HepG2 (cell line): ENCODE measurements around the gene RARG. TPM values are rescaled to one million over a fixed set of nuclear protein-coding genes. Genes with fewer than 3 reads are reported as not detected.
A peak's percentile ranks its signal among the peaks of the same experiment; 100 is the strongest.

ENCODE experiments used
- FOXO4 ChIP-seq: sonication (generic); formaldehyde crosslinking; conservative IDR thresholded peaks from 2 replicates; pipeline ENCODE4 v1.8.1; 2023; ENCODE audit warnings: missing genetic modification reagents
- IKZF5 ChIP-seq: IDR thresholded peaks from 2 replicates; pipeline ENCODE4 v1.6.1; 2018; ENCODE audit warnings: missing genetic modification reagents, mild to moderate bottlenecking, missing compliant biosample characterization
- IRF2 ChIP-seq: IDR thresholded peaks from 2 replicates; pipeline ENCODE4 v1.6.1; 2018; ENCODE audit warnings: missing genetic modification reagents, missing compliant biosample characterization
- MAZ ChIP-seq, 2 experiments: sonication (generic) in 1 of 2; formaldehyde crosslinking in 1 of 2; IDR thresholded peaks; 2 replicates each; pipeline versions ENCODE4 v1.5.0 to v1.6.1; 2012 to 2020; ENCODE audit warnings: low read depth in 2 of 2, mild to moderate bottlenecking in 2 of 2, borderline replicate concordance in 1 of 2, improper control_type of control experiment in 1 of 2, low read length in 1 of 2, missing genetic modification reagents in 1 of 2, moderate library complexity in 1 of 2
- NFAT5 ChIP-seq: sonication (generic); formaldehyde crosslinking; IDR thresholded peaks from 2 replicates; pipeline ENCODE4 v1.4.0; 2020; ENCODE audit warnings: missing genetic modification reagents
- REL ChIP-seq: sonication (generic); formaldehyde crosslinking; conservative IDR thresholded peaks from 2 replicates; pipeline ENCODE4 v1.8.0; 2022; ENCODE audit warnings: mild to moderate bottlenecking, missing genetic modification reagents, moderate library complexity
- SMC3 ChIP-seq: IDR thresholded peaks from 2 replicates; pipeline ENCODE4 v1.6.1; 2011; ENCODE audit warnings: low read length, improper control_type of control experiment
- TOPORS ChIP-seq: sonication (generic); formaldehyde crosslinking; IDR thresholded peaks from 2 replicates; pipeline ENCODE4 v1.8.0; 2023; ENCODE audit warnings: mild to moderate bottlenecking, missing genetic modification reagents
- ZBED4 ChIP-seq: sonication (generic); formaldehyde crosslinking; IDR thresholded peaks from 2 replicates; pipeline ENCODE4 v1.4.0; 2020; ENCODE audit warnings: missing genetic modification reagents, borderline replicate concordance
- ZFYVE20 ChIP-seq: sonication (generic); formaldehyde crosslinking; IDR thresholded peaks from 2 replicates; pipeline ENCODE4 v1.8.0; 2023; ENCODE audit warnings: low read depth, mild to moderate bottlenecking, moderate library complexity, missing genetic modification reagents, borderline replicate concordance
- ZIK1 ChIP-seq: sonication (generic); formaldehyde crosslinking; IDR thresholded peaks from 2 replicates; pipeline ENCODE4 v1.5.0; 2020; ENCODE audit warnings: mild to moderate bottlenecking, low read depth, missing genetic modification reagents, borderline replicate concordance
- ZNF101 ChIP-seq: sonication (generic); formaldehyde crosslinking; IDR thresholded peaks from 2 replicates; pipeline ENCODE4 v1.4.0; 2020; ENCODE audit warnings: mild to moderate bottlenecking, low read depth, missing genetic modification reagents, borderline replicate concordance
- ZNF274 ChIP-seq: sonication (generic); formaldehyde crosslinking; IDR thresholded peaks from 2 replicates; pipeline ENCODE4 v1.5.1; 2020; ENCODE audit warnings: mild to moderate bottlenecking, missing genetic modification reagents
- ZNF337 ChIP-seq: sonication (generic); formaldehyde crosslinking; IDR thresholded peaks from 2 replicates; pipeline ENCODE4 v1.5.1; 2020; ENCODE audit warnings: missing genetic modification reagents, low read depth, mild to moderate bottlenecking, borderline replicate concordance
- ZNF784 ChIP-seq: sonication (generic); formaldehyde crosslinking; IDR thresholded peaks from 2 replicates; pipeline ENCODE4 v1.5.1; 2020; ENCODE audit warnings: missing genetic modification reagents, mild to moderate bottlenecking, borderline replicate concordance
- polyA plus RNA-seq, 8 experiments: library from polyadenylated mRNA; depleted of rRNA in 3 of 8; stranded (reverse) in 7 of 8; unstranded in 1 of 8; fragments of >200 nt; fragmentation: Illumina TruSeq in 4 of 8; extraction: Trizol in 4 of 8; gene quantifications; 2 replicates each; pipeline versions ENCODE4 v1.2.1 to v1.2.3, GENCODE V29; 2011 to 2016; ENCODE audit warnings: low read depth in 4 of 8, missing spikeins in 1 of 8, mixed read lengths in 1 of 8; ENCODE audit not compliant: insufficient read depth in 1 of 8
- total RNA-seq, 5 experiments: library from RNA; depleted of rRNA; stranded (reverse); fragments of >200 nt; fragmentation: Illumina TruSeq; extraction: Trizol; gene quantifications; 2 replicates each; pipeline ENCODE4 v1.2.3, GENCODE V29; 2016; ENCODE audit warnings: low read depth in 1 of 5

The RARG gene
- total and polyA plus RNA-seq, 2 of the 13 experiments (the other 11 are each of a cell fraction or from before 2014, with no cell fraction given) = 0.77 to 1.5 TPM

GRCh38 chr12:53180931-53181645, 50.9 kb downstream of the RARG start (continued):
- TF ChIP-seq ZBED4 (CRISPR knock-in tag) (no peak; the same call in 1 of the 2 replicates), ZNF101 (CRISPR knock-in tag) (no peak), SMC3 (no peak), MAZ (IDR thresholded peaks at IDR 0.05; ENCODE audit: borderline replicate concordance, low read depth, low read length) (no peak), MAZ (CRISPR knock-in tag; IDR thresholded peaks at IDR 0.05; ENCODE audit: low read depth) (no peak; the same call in 1 of the 2 replicates), REL (peak; percentile 74; the same call in 1 of the 2 replicates), TOPORS (CRISPR knock-in tag) (no peak), ZNF274 (no peak), IRF2 (CRISPR knock-in tag) (no peak), IKZF5 (no peak), NFAT5 (CRISPR knock-in tag) (no peak), ZNF337 (CRISPR knock-in tag) (no peak), ZNF784 (CRISPR knock-in tag) (no peak), ZFYVE20 (CRISPR knock-in tag) (no peak), FOXO4 (CRISPR knock-in tag) (no peak), ZIK1 (no peak)
